Activated naive CD8-positive, alpha-beta T cell treated with anti-CD3 and anti-CD28 coated beads, Interleukin-2, amount 50 U/mL, for 16 hours (primary cell): ENCODE data around the gene SLC12A7.
"Not testable (repeated sequence)": the region's sequence is repeated elsewhere in the genome, so short reads cannot be mapped to it uniquely, and the experiment has no call there.

Experiments used
- DNase-seq: peaks from one replicate; pipeline ENCODE4 v3.0.0-alpha.2; 2020; ENCODE audit warnings: low read depth, low spot score

SLC12A7 gene

DNA sequence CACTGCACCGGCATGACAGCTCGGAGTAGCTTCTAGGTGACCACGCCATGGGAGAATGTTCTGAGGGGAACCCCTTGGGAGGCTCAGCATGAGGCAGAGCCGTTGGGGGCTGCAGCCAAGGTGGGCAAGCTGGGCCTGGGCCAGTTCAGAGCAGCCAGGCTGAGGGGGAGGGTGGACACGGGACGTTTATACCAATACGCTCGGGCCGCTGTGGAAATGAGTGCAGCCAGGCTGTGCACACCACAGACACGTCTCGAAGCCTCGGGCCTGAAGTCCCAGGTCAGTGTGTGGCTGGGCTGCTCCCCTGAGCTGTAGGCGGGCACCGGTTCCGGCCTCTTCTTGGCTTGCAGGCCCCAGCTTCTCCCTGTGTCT, 28.9 kb upstream of the SLC12A7 start:
- DNase-seq: no peak

DNA sequence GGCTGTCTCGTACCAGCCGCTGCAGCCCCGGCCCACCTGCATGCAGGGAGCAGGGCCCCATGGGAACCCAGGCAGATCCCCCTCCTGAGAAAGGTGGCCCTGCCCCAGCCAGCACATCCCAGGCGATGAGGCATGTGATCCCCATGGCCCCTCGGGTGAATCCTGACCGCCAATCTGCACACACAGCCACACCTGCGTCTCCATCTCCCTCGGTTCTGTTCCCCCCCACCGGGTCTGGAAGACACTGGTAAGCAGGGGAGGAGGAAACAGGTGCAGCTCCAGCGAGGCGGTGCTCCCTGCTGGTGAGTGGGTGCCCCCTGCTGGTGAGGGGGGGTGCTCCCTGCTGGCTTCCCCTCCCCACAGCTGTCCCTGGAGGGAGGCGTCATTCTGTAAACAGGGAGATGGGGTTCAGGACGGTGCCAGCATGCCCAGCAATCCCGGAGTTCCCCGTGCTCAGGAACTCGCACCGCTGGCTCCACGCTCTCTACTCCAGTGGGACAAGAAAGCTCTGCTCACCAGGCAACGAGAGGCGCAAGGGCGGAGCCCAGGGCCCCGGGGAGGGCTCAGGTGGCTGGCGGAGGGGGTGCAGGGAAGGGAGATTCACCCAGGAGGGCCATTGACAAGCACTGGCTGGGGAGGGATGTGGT, 28.4 kb upstream of the SLC12A7 start:
- peak; percentile 63 for DNase-seq

DNA sequence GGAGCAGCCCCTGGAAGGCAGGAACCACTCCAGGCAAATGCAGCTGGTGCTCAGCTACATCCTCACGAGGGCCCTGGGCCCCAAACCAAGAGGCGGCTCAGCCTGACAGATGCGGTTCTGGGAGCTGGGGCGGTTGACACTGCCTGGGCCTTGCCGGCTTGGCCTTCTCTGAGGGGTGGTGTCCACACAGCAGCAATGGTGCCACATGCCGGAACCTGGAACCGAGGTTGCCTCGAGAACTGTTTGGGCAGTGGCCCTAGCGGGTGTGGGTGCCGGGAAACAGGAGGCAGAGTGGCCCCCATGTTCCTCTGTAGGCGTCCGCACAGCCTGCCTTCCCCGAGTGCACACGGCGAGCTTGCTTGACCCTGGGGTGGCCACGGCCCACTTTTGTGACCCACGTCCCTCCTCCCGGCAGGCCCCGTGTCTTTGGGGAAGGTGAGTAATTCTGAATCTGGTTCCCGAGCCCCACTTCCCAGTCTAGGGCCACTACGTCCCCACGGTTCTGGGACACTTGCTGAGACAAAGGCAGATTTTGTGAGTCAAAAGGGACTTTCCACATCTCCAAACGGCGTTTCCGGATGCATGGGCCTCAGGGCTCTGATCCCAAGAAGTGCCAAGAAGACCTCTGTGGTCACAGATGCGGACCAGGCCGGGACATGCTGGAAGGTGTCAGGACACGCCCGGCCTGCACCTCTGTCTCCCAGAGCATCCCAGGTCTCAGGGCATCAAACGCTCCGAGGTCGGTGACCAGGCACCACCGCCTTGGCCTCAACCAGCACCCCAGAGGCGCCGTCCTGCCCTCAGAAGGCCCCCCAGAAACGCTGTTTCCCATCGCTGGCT, 27.7 kb upstream of the SLC12A7 start:
- no peak for DNase-seq

DNA sequence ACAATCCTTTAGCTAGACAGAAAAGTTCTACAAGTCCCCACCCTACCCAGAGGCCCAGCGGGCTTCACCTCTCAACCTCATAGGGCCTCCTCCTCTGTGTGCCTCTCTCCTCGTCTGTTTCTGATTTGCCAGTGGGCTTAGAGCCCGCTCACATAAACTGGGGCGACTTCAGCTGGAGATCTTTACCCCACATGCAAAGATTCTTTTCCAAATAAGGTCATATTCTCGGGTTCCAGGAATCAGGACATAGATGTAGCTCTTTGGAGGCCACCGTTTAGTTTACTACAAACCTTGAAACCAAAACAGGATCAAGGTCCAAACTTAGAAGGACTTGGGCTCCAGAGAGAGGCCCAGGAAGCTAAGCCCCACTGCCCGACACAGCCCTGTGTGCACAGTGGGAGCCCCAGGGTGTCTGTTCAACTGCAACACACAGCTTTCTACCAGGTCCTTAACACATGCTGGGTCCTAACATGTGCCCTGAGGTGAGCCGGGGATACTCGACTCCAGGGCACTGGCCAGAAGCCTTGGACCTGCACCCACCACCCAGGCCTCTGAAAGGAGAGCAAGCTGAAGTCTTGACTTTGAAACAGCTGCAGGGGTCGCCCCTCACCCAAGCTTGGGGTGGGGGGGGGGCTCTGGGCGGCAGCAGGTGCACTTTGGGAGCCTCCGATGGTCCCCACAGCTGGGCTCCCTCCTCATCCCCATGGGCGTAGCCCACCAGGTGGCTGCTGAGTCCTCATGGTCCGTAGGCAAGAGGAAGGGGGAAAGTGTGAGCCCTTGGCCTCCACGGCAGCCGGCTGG, 26.8 kb upstream of the SLC12A7 start:
- no peak for DNase-seq

DNA sequence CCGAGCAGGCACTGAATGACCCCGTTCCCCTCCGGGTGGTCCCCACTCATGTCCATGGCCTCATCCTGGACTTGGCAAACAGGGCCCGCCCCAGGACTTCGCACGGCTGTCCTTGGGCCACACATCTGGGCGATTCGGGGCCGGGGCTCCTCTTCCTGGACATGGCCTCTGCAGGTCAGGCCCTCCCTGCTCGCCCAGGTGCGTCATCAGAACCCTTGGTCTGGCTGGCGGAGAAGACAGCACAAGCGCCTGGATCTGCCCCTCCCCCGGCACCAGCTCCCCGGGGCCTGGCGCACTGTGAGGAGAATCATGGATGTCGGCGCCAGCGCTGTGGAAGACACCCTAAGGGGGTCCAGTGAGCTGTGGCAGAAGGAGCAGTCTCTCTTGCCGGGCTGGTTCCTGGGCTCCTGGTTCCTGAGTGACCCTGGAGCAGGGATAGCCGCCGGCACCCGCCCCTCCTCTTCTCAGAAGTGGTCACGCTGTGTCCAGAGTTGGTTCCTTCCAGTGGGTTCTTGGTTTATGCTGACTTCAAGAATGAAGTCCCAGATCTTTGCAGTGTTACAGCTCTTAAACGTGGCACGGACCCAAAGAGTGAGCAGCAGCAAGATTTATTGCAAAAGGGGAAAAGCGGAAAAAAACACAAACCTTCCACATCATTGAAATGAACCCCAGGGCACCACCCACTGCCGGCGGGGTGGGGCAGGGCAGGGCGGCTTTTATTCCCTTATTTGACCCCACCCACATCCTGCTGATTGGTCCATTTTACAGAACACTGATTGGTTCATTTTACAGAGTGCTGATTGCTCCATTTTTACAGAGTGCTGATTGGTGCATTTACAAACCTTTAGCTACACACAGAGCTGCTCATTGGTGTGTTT, 25.9 kb upstream of the SLC12A7 start:
- no peak for DNase-seq

DNA sequence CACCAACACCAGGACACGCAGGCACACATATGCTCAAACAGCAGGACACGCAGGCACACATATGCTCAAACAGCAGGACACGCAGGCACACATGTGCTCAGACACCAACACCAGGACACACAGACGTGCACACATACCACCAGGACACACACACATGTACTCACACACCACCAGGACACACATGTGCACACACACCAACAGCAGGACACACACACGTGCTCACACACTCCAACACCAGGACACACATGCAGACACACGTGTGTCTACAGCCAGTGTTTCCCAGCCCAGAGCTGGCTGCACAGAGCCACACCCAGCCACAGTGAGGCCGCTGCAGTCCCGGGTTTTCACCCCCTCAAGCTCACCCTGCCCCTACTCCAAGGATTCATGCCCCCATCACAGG, 25.0 kb upstream of the SLC12A7 start:
- no peak for DNase-seq

DNA sequence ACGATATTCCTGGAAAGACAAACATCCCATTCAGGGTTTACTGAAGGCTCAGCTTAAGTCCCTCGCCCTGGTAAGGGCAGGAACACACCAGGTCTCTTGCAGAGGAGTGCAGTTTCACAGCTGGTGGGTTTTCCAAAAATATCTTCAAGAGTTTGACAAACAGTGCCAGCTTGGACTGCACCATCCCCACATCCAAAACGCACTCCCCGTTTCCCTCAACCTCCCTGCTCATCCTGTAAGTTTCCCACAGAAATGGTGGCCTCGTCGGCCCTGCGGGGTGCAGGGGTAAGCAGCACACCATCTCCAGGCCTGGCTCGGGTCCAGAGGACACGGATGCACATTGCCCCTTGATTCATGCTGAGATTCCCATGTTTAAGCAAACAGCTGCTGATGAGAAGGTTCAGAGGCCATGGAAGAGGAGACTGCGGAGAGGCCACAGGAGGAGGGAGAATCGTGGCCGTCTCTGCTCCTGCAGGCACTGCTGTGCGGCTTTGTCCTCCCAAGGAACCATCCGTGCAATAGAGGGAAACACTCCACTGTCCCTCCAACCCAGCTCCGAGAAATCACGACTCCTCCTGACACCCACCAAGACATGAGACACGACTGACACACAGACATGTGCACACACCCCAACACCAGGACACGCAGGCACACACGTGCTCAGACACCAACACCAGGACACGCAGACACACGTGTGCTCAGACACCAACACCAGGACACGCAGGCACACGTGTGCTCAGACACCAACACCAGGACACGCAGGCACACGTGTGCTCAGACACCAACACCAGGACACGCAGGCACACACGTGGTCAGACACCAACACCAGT, 24.0 kb upstream of the SLC12A7 start:
- no peak for DNase-seq

DNA sequence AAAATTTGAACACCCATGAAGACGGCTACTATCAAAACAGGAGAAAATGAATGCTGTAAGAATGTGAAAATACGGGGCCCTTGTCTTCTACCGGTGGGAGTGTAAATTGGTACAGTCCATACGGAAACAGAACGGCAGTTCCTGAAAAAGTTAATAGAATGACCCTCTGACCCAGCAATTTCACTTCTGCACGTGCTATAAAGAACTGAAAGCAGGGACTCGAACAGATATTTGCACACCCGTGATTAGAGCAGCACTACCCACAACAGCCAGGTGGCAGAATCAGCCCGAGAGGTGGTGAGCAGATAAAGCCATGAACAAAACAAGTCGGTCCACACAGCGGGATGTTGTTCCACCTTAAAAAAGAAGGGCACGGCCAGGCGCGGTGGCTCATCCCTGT, 22.6 kb upstream of the SLC12A7 start:
- DNase-seq: no peak

DNA sequence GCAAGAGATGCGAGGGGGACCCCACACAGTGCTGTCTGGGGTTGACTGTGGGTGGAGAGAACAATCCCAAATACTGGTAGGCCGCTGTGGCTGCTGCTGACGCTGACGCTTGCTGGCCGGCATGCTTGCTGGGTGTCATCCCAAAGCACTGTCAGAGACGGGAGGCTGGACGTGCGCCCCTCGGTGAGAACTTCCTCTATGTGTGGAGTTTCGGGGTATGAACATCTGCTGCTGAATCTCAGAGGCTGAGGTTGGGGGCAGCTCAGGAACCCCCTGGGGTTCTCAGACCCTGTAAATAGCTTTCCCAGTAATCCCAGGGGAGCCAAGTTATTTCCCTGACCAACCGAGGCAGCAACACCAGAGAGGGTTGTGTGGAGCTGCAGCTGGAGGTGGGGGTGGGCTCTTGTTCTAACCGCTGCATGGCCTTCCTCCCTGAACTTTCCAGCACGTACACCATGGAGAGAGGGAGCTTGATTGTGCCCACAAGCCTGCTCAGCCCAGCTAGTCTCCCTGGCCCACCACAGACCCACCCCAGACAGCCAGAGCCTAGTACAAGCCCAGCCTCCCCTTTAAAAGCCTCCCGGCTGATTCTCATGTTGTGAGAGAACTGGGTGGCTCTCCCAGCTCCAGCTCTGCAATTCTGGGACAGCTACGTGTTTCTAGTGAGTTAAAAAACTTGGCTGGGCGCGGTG, 21.8 kb upstream of the SLC12A7 start:
- DNase-seq: no peak

DNA sequence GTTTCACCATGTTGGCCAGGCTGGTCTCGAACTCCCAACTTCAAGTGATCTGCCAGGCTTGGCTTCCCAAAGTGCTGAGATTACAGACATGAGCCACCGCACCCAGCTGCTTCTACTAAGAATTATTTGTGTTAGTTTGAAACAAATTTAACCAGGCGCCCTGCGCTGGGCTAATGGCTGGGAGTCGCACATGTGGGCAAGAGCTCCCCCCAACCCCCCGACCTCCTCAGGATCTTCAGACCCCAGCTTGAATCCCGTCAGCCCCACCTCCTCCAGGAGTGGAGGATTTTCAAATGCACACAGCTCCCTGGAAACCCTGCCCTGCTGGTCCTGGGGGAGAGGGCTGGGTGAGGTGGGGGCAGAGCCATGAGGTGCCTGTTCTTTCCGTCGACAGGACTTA, 21.2 kb upstream of the SLC12A7 start:
- no peak for DNase-seq

DNA sequence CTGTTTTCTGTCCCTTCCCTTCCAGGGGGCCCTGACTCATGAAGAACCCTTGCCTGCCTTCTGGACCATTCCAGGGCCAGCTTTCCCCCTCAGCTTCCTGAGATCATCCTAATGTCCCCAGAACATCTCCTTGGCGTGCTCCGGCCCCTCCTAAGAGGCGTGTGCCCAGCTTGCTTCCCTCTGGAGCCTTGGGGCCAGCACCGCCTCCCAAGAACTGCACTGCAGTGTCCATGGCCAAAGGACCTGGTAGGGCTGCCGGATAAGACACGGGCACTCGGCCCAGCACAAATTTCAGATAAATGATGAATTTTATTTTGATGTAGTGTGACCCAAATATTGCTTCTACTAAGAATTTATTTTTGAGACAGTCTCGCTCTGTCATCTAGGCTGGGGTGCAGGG, 20.7 kb upstream of the SLC12A7 start:
- DNase-seq: no peak

DNA sequence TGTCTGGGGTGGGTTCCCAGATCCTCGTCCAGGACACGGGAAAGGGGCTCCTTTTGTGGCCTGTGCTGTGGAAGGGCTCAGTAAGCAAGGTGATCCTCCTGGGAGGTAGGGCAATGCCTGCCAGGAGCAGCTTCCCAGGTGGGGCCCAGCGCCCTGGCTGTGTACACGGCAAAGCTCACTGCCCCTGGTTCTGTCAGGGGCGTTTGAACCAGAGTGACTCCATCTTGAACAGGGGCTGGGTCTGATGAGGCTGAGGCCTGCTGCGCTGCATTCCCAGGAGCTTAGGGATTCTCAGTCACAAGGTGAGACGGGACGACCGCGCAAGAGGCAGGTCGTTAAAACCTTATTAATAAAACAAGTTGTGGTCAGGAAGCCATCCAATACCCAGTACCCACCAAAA, 19.9 kb upstream of the SLC12A7 start:
- DNase-seq: no peak

DNA sequence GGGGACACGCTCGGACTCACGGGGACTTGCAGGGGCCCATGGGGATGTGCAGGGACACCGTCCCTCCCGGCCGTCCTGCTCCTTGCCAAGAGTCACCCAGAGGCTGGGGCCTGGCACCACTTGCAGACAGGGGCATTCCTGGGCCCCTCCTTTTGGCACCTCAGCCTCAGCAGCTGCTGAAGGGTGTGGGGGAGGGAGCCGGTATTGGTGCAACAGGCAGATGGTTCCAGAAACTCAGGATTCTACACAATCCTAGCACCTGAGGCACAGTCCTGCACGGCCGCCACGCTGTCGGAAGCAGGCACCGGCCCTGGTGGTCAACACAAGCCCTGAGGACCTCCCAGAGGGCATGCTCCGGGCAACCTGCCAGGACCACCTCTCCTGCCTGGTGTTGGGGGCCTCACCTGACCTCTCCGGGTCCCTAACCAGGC, 19.3 kb upstream of the SLC12A7 start:
- no peak for DNase-seq

DNA sequence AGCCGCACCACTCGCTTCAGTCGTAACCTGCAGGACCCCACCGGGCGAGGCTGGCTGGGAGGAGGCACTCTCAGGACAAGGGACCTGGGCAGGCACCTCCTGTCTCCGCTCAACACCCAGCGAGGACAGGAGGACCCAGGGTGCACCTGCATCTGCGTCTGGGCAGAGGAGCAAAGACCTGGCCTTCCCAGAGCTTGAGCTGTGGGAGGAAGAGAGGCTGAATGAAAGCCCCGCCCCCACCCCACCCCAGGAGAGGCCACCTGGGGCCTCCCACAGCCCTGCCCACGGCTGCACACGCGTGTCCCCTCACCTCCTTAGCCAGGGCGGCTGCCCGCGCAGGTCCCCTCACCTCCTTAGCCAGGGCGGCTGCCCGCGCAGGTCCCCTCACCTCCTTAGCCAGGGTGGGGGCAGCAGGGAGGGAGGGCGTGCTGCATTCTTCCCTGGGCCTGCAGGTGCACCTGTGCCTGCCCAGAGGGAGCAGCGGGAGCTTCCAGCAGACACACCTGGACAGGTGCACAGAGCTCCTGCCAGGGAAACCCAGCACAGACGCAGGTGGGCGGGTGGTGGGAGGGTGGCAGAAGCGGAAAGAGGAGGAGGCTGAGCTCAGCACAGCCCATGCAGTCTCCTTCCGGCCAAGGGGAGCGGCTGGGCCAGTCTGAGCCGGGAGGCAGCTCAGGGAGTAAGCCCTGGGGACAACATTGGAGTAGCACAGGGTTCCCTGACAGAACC, 18.5 kb upstream of the SLC12A7 start:
- DNase-seq: no peak

DNA sequence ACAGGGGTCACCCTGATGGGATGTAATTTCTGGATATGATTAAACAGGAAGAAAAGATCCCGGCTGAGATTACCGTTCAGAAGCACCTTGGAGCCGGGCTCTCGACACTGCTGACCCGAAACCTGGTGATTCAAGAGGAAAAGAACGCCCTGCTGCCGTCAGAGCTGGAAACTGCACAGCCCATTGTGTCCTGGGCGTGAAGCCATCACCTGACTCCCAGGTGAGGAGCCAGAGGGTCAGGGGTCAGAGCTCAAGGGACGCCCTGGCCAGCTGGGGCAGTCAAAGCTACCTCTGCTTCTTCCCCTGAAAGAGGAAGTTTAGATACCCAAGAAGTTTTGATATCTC, 17.8 kb upstream of the SLC12A7 start:
- no peak for DNase-seq

DNA sequence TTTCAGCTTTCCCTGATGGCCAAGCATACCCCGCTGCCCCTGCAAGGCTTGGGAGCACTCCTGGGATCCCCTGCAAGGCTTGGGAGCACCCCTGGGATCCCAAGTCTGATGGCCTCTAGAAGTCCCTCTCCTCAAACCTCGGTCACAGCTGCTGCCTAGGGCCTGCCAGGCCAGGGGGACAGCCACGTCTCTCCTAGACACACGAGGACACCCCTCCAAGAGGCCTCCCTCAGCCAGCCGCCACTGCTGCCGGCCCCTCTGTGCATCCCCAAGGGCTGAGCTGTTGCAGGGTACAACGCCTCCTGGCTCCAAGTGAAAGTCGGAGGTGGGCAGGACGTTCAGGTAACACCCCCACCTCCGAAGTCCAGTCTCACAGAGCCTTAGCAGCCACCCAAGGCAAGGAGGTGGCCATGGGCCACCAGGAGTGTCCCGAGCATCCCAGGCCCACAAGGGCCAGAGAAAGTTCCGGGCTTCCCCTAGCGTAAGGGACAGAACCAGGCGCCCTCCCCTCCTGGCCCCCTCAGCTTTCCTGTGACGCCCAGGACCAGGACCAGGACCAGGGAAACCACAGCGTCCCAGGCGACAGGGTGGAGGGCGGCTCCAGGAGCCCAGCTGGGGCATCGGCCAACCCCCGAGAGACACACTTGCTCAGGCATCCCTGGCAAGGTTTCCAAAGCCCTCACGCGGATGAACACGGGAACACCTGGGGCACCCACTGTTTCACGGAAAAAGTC, 17.3 kb upstream of the SLC12A7 start:
- no peak for DNase-seq

DNA sequence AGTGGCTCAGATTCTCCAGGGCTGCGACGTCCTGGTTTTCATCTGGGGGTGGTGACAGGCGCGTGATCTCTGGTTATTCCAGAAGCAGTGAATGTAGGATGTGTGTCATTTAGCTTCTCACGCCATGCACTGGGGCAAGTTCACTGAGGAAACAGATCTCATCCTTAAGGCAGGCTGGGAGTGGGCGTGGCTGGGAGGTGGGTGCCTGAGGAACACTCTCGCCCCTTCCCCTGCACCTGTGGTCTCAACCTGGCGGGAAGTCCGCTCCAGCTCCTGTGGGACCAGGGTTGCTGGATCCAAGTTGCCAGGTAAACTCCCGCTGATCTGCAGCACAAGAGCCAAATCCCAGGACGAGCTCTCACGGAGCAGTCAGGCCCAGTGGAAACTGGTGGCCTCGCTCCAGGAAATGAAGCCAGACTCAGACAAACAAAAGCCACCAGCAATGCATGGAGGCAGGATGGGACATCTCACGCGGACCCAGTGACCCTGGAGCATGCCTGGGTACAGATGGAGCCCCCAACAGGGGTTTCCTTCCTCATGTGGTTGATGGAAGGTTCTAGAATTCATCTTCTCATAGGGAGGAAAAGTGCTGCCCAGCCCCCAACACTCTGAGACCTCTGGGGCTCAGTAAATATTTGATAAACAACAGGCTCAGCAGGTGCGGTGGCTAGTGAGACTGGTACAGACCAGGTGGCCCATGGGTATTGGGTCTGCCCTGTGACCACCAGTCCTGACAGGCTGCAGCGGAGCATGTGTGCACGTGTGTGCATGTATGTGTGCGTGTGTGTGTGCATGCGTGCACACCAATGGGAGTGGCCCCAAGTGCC, 16.3 kb upstream of the SLC12A7 start:
- no peak for DNase-seq

DNA sequence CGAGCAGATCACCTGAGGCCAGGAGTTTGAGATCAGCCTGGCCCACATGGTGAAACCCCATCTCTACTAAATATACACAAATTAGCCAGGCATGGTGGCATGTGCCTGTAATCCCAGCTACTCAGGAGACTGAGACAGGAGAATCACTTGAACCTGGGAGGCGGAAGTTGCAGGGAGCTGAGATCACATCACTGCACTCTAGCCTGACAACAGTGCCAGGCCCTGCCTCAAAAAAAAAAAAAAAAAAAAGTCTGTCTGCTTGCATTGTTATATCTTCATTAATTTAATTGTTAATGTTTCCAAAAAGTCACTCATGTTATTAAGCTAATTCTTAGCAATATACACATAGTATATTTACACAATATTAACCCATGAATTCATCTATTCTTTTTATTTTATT, 13.8 kb upstream of the SLC12A7 start:
- not testable (repeated sequence) for DNase-seq
